Uterus (tissue), 4 donors: ENCODE measurements around the gene SLC2A2. TPM values are rescaled to one million over a fixed set of nuclear protein-coding genes. Genes with fewer than 3 reads are reported as not detected.

Experiments
- DNase-seq, 2 donors: peaks; one replicate each; pipeline ENCODE4 v3.0.0-alpha.2; 2019 to 2020
- H3K27ac ChIP-seq, 2 donors: fragments of 200-600 bp; sonication (generic); 1 replicate in 1 of 2; 2 replicates in 1 of 2; pipeline ENCODE4 v1.5.1; 2016 to 2018
- H3K27me3 ChIP-seq, 2 donors: fragments of 200-600 bp; sonication (generic); one replicate each; pipeline ENCODE4 v1.5.1; 2018 to 2019; ENCODE audit warnings: control low read depth in 1 of 2
- H3K36me3 ChIP-seq, 2 donors: fragments of 200-600 bp; sonication (generic); one replicate each; pipeline ENCODE4 v1.5.1; 2019; ENCODE audit warnings: control low read depth in 1 of 2
- H3K4me1 ChIP-seq, 2 donors: fragments of 200-600 bp; sonication (generic); one replicate each; pipeline ENCODE4 v1.5.1; 2018 to 2019; ENCODE audit warnings: control low read depth in 1 of 2
- H3K4me3 ChIP-seq, 2 donors: fragments of 200-600 bp; sonication (generic); 1 replicate in 1 of 2; 2 replicates in 1 of 2; pipeline ENCODE4 v1.5.1; 2018 to 2019; ENCODE audit warnings: mild to moderate bottlenecking in 1 of 2
- H3K9me3 ChIP-seq, 2 donors: fragments of 200-600 bp; sonication (generic); one replicate each; pipeline ENCODE4 v1.5.1; 2019; ENCODE audit warnings: control low read depth in 1 of 2
- POLR2A ChIP-seq, 2 donors: fragments of 450-650 bp; IDR thresholded peaks; one replicate each; pipeline ENCODE4 v1.6.1; 2016; ENCODE audit warnings: antibody characterized with exemption in 2 of 2, mild to moderate bottlenecking in 1 of 2, moderate library complexity in 1 of 2
- intact Hi-C: fragments of 100-400 bp; cut with DNase I; formaldehyde crosslinking; loops from one replicate; pipeline ENCODE4 v1.15.1; 2023; ENCODE audit warnings: low total_unique reads
- total RNA-seq, 4 donors: library from RNA; depleted of rRNA in 3 of 4; stranded (reverse); fragments of >200 nt in 3 of 4; gene quantifications; one replicate each; pipeline versions ENCODE4 v1.1.0 to v1.2.4, GENCODE V29; 2014 to 2023
- TF ChIP-seq, protein P1 (sequence below), 4 experiments: fragments of 200-600 bp in 2 of 4; fragments of 450-650 bp in 2 of 4; sonication (generic) in 2 of 4; IDR thresholded peaks; one replicate each; pipeline ENCODE4 v1.5.1; 2016 to 2019; ENCODE audit warnings: antibody characterized with exemption in 4 of 4, mild to moderate bottlenecking in 2 of 4, moderate library complexity in 1 of 4
- donor health status: DM: yes; HTN: yes; CAD: no.

Gene SLC2A2
- total RNA-seq, 4 donors from 2014 or later: not detected

DNA sequence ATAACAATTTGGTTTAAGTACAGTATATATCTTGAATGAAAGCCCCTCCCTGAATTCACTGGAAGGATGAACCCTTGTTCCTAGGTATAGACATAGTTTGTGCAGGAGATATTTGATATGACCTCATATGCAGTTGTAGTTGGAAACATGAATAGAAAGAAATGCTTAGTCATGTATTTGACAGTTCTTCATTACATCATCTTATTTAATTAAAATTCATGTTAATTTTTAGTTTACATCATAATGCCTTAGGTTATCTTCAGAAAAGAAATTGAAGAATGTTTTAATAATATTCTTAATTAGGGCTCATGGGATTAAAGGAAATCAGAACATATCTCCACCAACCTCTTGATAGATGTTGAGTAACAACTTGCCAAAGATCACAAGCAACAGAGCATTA is 19.2 kb downstream of the SLC2A2 start:
- intact Hi-C loops: no loop called here
- H3K27me3 ChIP-seq: no peaks in the 10 kb centered on the region
- TF ChIP-seq, protein P1, sequence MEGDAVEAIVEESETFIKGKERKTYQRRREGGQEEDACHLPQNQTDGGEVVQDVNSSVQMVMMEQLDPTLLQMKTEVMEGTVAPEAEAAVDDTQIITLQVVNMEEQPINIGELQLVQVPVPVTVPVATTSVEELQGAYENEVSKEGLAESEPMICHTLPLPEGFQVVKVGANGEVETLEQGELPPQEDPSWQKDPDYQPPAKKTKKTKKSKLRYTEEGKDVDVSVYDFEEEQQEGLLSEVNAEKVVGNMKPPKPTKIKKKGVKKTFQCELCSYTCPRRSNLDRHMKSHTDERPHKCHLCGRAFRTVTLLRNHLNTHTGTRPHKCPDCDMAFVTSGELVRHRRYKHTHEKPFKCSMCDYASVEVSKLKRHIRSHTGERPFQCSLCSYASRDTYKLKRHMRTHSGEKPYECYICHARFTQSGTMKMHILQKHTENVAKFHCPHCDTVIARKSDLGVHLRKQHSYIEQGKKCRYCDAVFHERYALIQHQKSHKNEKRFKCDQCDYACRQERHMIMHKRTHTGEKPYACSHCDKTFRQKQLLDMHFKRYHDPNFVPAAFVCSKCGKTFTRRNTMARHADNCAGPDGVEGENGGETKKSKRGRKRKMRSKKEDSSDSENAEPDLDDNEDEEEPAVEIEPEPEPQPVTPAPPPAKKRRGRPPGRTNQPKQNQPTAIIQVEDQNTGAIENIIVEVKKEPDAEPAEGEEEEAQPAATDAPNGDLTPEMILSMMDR (IDR thresholded peaks at IDR 0.05): no peak
- no peak for TF ChIP-seq POLR2A (IDR thresholded peaks at IDR 0.05)
- H3K9me3 ChIP-seq: no peaks in the 10 kb centered on the region
- no peak overlapping the region for H3K27ac ChIP-seq
- no peaks in the 10 kb centered on the region for H3K4me1 ChIP-seq
- DNase-seq: no peak
- H3K4me3 ChIP-seq: no peak overlapping the region
- no peaks in the 10 kb centered on the region for H3K36me3 ChIP-seq

DNA sequence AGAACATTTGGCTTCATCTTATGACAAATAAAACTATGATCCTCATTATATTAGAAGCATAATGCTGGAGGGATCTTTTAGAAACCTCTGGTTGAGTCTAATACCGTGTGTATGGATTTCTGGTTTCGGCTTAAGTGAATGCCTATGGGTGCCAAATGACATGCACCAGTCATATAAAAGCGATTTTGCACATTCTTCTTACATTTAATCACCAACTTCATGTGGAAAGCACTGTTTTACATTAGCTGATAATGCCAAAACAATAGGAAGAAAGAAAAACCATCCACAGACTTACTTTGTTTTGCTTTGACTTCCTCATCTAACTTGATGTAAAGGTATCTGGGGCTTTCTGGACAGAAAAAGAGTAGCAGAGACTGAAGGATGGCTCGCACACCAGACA is 20.9 kb downstream of the SLC2A2 start:
- intact Hi-C loops: no loop called here
- Histone ChIP-seq H3K9me3 (no peaks in the 10 kb centered on the region), H3K4me3 (no peak overlapping the region), H3K36me3 (no peaks in the 10 kb centered on the region), H3K27ac (no peak overlapping the region), H3K4me1 (no peaks in the 10 kb centered on the region), H3K27me3 (no peaks in the 10 kb centered on the region)
- DNase-seq: no peak
- no peak for TF ChIP-seq POLR2A (IDR thresholded peaks at IDR 0.05)
- TF ChIP-seq, protein P1 (IDR thresholded peaks at IDR 0.05): no peak

DNA sequence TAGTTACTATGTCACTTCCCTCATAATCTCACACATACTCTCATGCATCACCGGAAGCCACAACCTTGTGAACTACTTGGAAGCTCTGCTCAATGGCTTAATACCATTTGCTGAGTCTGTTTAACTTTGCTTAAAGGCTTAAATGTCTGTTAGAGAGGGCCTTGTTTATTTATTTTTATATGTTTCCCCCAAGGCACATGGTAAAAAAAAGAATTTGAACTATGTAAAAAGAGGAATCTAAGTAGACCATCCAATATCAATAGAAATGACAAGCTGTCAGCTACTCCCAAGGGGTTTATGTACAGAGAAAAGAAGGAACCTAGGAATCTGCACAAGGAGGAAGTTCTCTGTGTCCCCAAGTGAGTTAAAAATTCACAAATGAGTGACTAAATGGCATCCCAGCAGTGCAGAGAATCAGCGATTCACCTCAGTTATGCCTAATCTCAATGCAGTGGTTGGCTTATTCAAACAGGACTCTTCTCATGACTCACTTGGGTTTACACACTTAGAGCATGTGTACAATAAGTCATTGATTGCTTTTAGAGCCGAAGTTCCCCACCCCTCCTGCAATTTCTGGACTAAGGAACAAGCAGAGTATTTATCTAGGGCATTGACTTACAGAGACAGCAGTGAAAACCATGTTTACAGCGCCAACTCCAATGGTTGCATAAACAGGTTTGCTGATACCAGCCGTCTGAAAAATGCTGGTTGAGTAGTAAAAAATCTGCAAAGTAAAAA is 24.4 kb downstream of the SLC2A2 start:
- no peak overlapping the region for H3K27ac ChIP-seq
- no peaks in the 10 kb centered on the region for H3K9me3 ChIP-seq
- TF ChIP-seq, protein P1 (IDR thresholded peaks at IDR 0.05): no peak
- TF ChIP-seq POLR2A (IDR thresholded peaks at IDR 0.05): no peak
- H3K4me3 ChIP-seq: no peak overlapping the region
- H3K4me1 ChIP-seq: no peaks in the 10 kb centered on the region
- peaks cover 0 to under 1% of the 10 kb centered on the region in 2 donors for H3K36me3 ChIP-seq
- no peaks in the 10 kb centered on the region for H3K27me3 ChIP-seq
- intact Hi-C loops: no loop called here
- DNase-seq: no peak

GRCh38 chr3:171001250-171001893 is 25.1 kb downstream of the SLC2A2 start:
- no peaks in the 10 kb centered on the region for H3K9me3 ChIP-seq
- H3K27ac ChIP-seq: no peak overlapping the region
- no peaks in the 10 kb centered on the region for H3K27me3 ChIP-seq
- H3K36me3 ChIP-seq: peaks cover 0 to 2% of the 10 kb centered on the region in 2 donors
- no peak overlapping the region for H3K4me3 ChIP-seq
- intact Hi-C loops: no loop called here
- no peak for DNase-seq
- TF ChIP-seq, protein P1 (IDR thresholded peaks at IDR 0.05): no peak
- TF ChIP-seq POLR2A (IDR thresholded peaks at IDR 0.05): no peak
- no peaks in the 10 kb centered on the region for H3K4me1 ChIP-seq

DNA sequence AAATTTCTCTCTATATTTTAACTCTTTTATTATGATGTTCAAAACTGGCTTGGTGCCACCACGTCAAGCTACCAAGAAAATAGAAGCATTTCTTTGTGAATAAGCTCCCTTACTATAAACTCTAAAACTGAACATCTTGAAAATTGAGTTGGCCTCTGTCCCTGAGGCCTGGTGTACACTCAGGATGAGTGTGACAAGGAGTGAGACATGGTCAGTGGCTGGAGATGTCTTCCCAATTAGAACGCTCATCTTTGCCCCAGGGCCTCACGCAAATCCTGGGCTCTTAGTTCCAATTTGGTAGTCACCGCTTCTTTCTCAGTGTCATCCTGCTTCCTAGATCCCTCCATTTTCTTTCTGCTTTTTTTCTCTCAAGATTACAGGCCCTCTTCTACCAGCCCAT is 26.2 kb downstream of the SLC2A2 start:
- no peak for DNase-seq
- peaks cover 0 to 2% of the 10 kb centered on the region in 2 donors for H3K36me3 ChIP-seq
- H3K27me3 ChIP-seq: no peaks in the 10 kb centered on the region
- TF ChIP-seq POLR2A (IDR thresholded peaks at IDR 0.05): no peak
- TF ChIP-seq, protein P1 (IDR thresholded peaks at IDR 0.05): no peak
- no peaks in the 10 kb centered on the region for H3K4me1 ChIP-seq
- no peak overlapping the region for H3K27ac ChIP-seq
- intact Hi-C loops: no loop called here
- H3K9me3 ChIP-seq: no peaks in the 10 kb centered on the region
- H3K4me3 ChIP-seq: no peak overlapping the region
